ENCODE data around the gene PSMD6. TPM values are rescaled to one million over a fixed set of nuclear protein-coding genes. Genes with fewer than 3 reads are reported as not detected.

Gene PSMD6
- total RNA-seq, result 89.8 and 125 TPM in 2 replicates

GRCh38 chr3:64023187-64023860 lies at the start of gene PSMD6:
Gene PSMD6, minus strand, starts transcription at chr3:64023494. Its CDS starts 75 bp downstream, at chr3:64023419.

Other genes with a start within 250 kb of the PSMD6 start
- gene C3orf49, start 204.2 kb downstream of the PSMD6 start, total RNA-seq, result not detected in 2 replicates
- 32.1 and 70.7 TPM in 2 replicates for gene THOC7, start 159.7 kb downstream of the PSMD6 start, total RNA-seq
- gene ATXN7, start 159.6 kb downstream of the PSMD6 start, total RNA-seq, result 9.4 and 13.1 TPM in 2 replicates
- not detected in 2 replicates for gene SCAANT1, start 111.1 kb downstream of the PSMD6 start, total RNA-seq
- 40.7 and 42.8 TPM in 2 replicates for gene PRICKLE2, start 202.0 kb upstream of the PSMD6 start, total RNA-seq

Measured in smooth muscle cell of trachea (primary cell).